ENCODE measurements around the gene AGAP1.

- TF ChIP-seq CTCF (IDR thresholded peaks at IDR 0.05; ENCODE audit: extremely low read depth in 1 of 2, insufficient read depth in 1 of 2, low read depth in 1 of 2, low read length in 2 of 2): no peak
- no peak for TF ChIP-seq JUN (IDR thresholded peaks at IDR 0.05; ENCODE audit: borderline replicate concordance, insufficient read depth, insufficient read length, low read depth)
- no peak for TF ChIP-seq POLR2A (IDR thresholded peaks at IDR 0.05; ENCODE audit: low read depth, low read length)
Observed at GRCh38 chr2:235558572-235558971, 64.7 kb downstream of the AGAP1 start.

Measured in endothelial cell of umbilical vein (primary cell).